OCI-LY1 (cell line): ENCODE results near the gene SRD5A1.

Experiments used
- H2AFZ ChIP-seq: fragments of 200-600 bp; sonication (generic), shearing (Covaris generic); 2 replicates; pipeline ENCODE4 v1.6.0; 2014; ENCODE audit warnings: antibody characterized with exemption, mild to moderate bottlenecking, low read length
- H3F3A ChIP-seq: fragments of 200-600 bp; sonication (generic), shearing (Covaris generic); 2 replicates; pipeline ENCODE4 v1.6.0; 2014; ENCODE audit warnings: mild to moderate bottlenecking, antibody characterized with exemption, low read length, moderate library complexity; ENCODE audit not compliant: insufficient read depth
- H3K27ac ChIP-seq: fragments of 200-600 bp; sonication (generic); 2 replicates; pipeline ENCODE4 v1.5.1; 2014; ENCODE audit warnings: low read length, mixed run types, mild to moderate bottlenecking, low read depth; ENCODE audit not compliant: poor library complexity, severe bottlenecking
- H3K27me3 ChIP-seq: fragments of 200-600 bp; sonication (generic); 2 replicates; pipeline ENCODE4 v1.6.0; 2014; ENCODE audit warnings: antibody characterized with exemption, mild to moderate bottlenecking, low read length, moderate library complexity; ENCODE audit not compliant: insufficient read depth
- H3K36me3 ChIP-seq: fragments of 200-600 bp; sonication (generic); 2 replicates; pipeline ENCODE4 v1.6.1; 2014; ENCODE audit warnings: mild to moderate bottlenecking, antibody characterized with exemption, low read length, moderate library complexity, mixed read lengths; ENCODE audit not compliant: insufficient read depth
- H3K4me1 ChIP-seq: fragments of 200-600 bp; sonication (generic); 2 replicates; pipeline ENCODE4 v1.5.1; 2014; ENCODE audit warnings: mild to moderate bottlenecking, low read length, moderate library complexity; ENCODE audit not compliant: insufficient read depth, severe bottlenecking
- H3K4me2 ChIP-seq: fragments of 200-600 bp; sonication (generic), shearing (Covaris generic); 2 replicates; pipeline ENCODE4 v1.6.1; 2014; ENCODE audit warnings: low read length
- H3K4me3 ChIP-seq: fragments of 200-600 bp; sonication (generic); 2 replicates; pipeline ENCODE4 v1.5.1; 2014; ENCODE audit warnings: low read length, low read depth, mild to moderate bottlenecking, mixed read lengths; ENCODE audit not compliant: poor library complexity, severe bottlenecking
- H3K79me2 ChIP-seq: fragments of 200-600 bp; shearing (Covaris generic); 2 replicates; pipeline ENCODE4 v1.6.1; 2016; ENCODE audit warnings: mixed run types, low read length, mixed read lengths; ENCODE audit not compliant: insufficient read depth
- H3K9ac ChIP-seq: fragments of 200-600 bp; sonication (generic), shearing (Covaris generic); 2 replicates; pipeline ENCODE4 v1.6.1; 2014; ENCODE audit warnings: mild to moderate bottlenecking, low read length, mixed read lengths
- H3K9me2 ChIP-seq: fragments of 200-600 bp; sonication (generic), shearing (Covaris generic); 2 replicates; pipeline ENCODE4 v1.6.1; 2014; ENCODE audit warnings: low read depth, mild to moderate bottlenecking, low read length, mixed read lengths
- H3K9me3 ChIP-seq: fragments of 200-600 bp; shearing (Covaris generic); 2 replicates; pipeline ENCODE4 v1.6.1; 2014; ENCODE audit warnings: low read length, mixed read lengths
- H4K20me1 ChIP-seq: fragments of 200-600 bp; sonication (generic), shearing (Covaris generic); 2 replicates; pipeline ENCODE4 v1.6.0; 2016; ENCODE audit warnings: mild to moderate bottlenecking, low read length; ENCODE audit not compliant: insufficient read depth
- EZH2 ChIP-seq: fragments of 200-600 bp; sonication (generic), shearing (Covaris generic); IDR thresholded peaks from 2 replicates; pipeline ENCODE4 v1.8.0; 2017; ENCODE audit warnings: borderline replicate concordance, mixed run types, mild to moderate bottlenecking, antibody characterized with exemption, low read length, moderate library complexity, mixed read lengths
- TF ChIP-seq, protein P1 (sequence below): fragments of 200-600 bp; sonication (generic), shearing (Covaris generic); IDR thresholded peaks from 2 replicates; pipeline ENCODE4 v1.5.1; 2017; ENCODE audit warnings: mild to moderate bottlenecking, antibody characterized with exemption, low read length, moderate library complexity, mixed read lengths

Gene SRD5A1

GRCh38 chr5:6637590-6637989, 4.3 kb downstream of the SRD5A1 start:
- TF ChIP-seq, protein P1, sequence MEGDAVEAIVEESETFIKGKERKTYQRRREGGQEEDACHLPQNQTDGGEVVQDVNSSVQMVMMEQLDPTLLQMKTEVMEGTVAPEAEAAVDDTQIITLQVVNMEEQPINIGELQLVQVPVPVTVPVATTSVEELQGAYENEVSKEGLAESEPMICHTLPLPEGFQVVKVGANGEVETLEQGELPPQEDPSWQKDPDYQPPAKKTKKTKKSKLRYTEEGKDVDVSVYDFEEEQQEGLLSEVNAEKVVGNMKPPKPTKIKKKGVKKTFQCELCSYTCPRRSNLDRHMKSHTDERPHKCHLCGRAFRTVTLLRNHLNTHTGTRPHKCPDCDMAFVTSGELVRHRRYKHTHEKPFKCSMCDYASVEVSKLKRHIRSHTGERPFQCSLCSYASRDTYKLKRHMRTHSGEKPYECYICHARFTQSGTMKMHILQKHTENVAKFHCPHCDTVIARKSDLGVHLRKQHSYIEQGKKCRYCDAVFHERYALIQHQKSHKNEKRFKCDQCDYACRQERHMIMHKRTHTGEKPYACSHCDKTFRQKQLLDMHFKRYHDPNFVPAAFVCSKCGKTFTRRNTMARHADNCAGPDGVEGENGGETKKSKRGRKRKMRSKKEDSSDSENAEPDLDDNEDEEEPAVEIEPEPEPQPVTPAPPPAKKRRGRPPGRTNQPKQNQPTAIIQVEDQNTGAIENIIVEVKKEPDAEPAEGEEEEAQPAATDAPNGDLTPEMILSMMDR = no peak
- no peak for TF ChIP-seq EZH2
- peaks cover 5% of the 10 kb centered on the region for H3K79me2 ChIP-seq
- no peak overlapping the region for H3K27ac ChIP-seq
- no peaks in the 10 kb centered on the region for H3K9me3 ChIP-seq
- H3K4me2 ChIP-seq = no peak overlapping the region
- no peaks in the 10 kb centered on the region for H3F3A ChIP-seq
- no peak overlapping the region for H3K9ac ChIP-seq
- no peaks in the 10 kb centered on the region for H3K9me2 ChIP-seq
- H3K36me3 ChIP-seq = no peaks in the 10 kb centered on the region
- no peak overlapping the region for H2AFZ ChIP-seq
- no peak overlapping the region for H3K4me3 ChIP-seq
- no peaks in the 10 kb centered on the region for H4K20me1 ChIP-seq
- H3K4me1 ChIP-seq = peaks cover 20% of the 10 kb centered on the region
- H3K27me3 ChIP-seq = no peaks in the 10 kb centered on the region

DNA sequence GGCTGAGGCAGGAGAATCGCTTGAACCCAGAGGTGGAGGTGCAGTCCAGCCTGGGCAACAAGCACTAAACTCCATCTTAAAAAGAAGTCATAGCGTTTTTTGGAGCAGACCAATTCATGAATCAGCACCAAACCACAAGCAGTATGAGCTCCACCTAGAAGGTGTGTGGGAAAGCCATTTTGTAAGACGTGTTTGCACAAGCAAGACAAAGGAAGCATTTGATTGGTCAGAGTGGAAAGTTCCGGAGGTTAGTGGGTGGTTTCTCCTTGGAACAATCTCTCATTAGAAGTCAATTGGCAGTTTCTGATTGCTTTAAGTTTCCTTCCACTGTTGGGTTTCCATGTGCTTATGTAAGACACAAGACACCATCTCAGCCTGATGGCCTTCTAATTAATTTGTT, 5.0 kb downstream of the SRD5A1 start:
- Histone ChIP-seq H3K79me2 (peaks cover 4% of the 10 kb centered on the region; the same call in 1 of the 2 replicates), H3F3A (no peaks in the 10 kb centered on the region)
- TF ChIP-seq, protein P1 = no peak
- TF ChIP-seq EZH2 = no peak

GRCh38 chr5:6642655-6643054, 9.4 kb downstream of the SRD5A1 start:
- no peak for TF ChIP-seq EZH2
- TF ChIP-seq, protein P1 = no peak
- no peak overlapping the region for H3K4me2 ChIP-seq
- H3K79me2 ChIP-seq = no peaks in the 10 kb centered on the region
- H3K4me1 ChIP-seq = peaks cover 4% of the 10 kb centered on the region
- H3K9me2 ChIP-seq = no peaks in the 10 kb centered on the region
- H3F3A ChIP-seq = no peaks in the 10 kb centered on the region
- no peak overlapping the region for H3K4me3 ChIP-seq
- no peaks in the 10 kb centered on the region for H4K20me1 ChIP-seq
- no peak overlapping the region for H2AFZ ChIP-seq
- H3K27me3 ChIP-seq = no peaks in the 10 kb centered on the region
- peaks cover 19% of the 10 kb centered on the region; the same call in 1 of the 2 replicates for H3K36me3 ChIP-seq
- H3K27ac ChIP-seq = no peak overlapping the region
- H3K9me3 ChIP-seq = no peaks in the 10 kb centered on the region
- no peak overlapping the region for H3K9ac ChIP-seq

More for the DNA sequence above, 5.0 kb downstream of the SRD5A1 start:
- peaks cover 20% of the 10 kb centered on the region for H3K4me1 ChIP-seq
- H3K9ac ChIP-seq = no peak overlapping the region
- H3K27ac ChIP-seq = no peak overlapping the region
- no peaks in the 10 kb centered on the region for H3K36me3 ChIP-seq
- H3K9me2 ChIP-seq = no peaks in the 10 kb centered on the region
- no peaks in the 10 kb centered on the region for H4K20me1 ChIP-seq
- no peak overlapping the region for H3K4me3 ChIP-seq
- H2AFZ ChIP-seq = no peak overlapping the region
- no peaks in the 10 kb centered on the region for H3K9me3 ChIP-seq
- no peaks in the 10 kb centered on the region for H3K27me3 ChIP-seq
- H3K4me2 ChIP-seq = no peak overlapping the region
